Eye (tissue), 1 donor: ENCODE measurements around the gene UBXN6.

ENCODE experiments used
- DNase-seq: peaks from one replicate; pipeline ENCODE4 v3.0.0-alpha.2; 2015

Gene UBXN6, protein sequence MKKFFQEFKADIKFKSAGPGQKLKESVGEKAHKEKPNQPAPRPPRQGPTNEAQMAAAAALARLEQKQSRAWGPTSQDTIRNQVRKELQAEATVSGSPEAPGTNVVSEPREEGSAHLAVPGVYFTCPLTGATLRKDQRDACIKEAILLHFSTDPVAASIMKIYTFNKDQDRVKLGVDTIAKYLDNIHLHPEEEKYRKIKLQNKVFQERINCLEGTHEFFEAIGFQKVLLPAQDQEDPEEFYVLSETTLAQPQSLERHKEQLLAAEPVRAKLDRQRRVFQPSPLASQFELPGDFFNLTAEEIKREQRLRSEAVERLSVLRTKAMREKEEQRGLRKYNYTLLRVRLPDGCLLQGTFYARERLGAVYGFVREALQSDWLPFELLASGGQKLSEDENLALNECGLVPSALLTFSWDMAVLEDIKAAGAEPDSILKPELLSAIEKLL

DNA sequence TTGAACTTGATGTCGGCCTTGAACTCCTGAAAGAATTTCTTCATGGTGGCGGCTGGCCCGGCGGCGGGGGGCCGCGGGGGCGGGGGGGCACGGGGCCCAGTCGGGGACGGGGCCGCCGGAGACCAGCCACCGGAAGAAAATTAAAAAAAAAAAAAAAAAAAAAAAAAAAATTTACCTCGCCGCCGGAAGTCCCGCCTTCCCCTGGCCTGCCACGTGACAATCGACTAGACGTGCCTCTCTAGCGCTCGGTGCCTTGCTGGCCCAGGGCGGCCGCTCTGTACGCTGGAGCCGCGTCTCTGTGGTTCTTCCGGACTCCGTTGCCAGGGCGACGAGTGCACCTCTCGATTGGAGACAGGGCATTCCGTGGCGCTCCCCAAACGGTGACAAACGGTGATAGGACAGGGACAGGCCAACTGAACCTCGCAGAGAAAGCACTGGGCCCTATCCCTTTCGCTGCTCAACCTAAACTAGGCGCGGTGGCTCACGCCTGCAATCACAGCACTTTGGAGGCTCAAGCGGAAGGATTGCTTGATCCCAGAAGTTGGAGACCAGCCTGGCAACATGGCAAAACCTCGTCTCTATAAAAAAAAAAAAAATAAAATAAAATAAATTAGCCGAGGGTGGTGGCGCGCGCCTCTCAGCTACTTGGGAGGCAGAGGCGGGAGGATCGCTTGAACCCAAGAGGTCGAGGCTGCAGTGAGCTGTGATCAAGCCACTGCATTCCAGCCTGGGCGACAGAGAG lies at the start of gene UBXN6:
UBXN6 (minus strand) TSS at position 141 of the 742 bp plus-strand sequence; CDS start at position 44, 97 bp downstream.
- DNase-seq: peak; percentile 99

- no peak for DNase-seq
Measured at GRCh38 chr19:4507150-4507452, 49.5 kb upstream of the UBXN6 start.

DNA sequence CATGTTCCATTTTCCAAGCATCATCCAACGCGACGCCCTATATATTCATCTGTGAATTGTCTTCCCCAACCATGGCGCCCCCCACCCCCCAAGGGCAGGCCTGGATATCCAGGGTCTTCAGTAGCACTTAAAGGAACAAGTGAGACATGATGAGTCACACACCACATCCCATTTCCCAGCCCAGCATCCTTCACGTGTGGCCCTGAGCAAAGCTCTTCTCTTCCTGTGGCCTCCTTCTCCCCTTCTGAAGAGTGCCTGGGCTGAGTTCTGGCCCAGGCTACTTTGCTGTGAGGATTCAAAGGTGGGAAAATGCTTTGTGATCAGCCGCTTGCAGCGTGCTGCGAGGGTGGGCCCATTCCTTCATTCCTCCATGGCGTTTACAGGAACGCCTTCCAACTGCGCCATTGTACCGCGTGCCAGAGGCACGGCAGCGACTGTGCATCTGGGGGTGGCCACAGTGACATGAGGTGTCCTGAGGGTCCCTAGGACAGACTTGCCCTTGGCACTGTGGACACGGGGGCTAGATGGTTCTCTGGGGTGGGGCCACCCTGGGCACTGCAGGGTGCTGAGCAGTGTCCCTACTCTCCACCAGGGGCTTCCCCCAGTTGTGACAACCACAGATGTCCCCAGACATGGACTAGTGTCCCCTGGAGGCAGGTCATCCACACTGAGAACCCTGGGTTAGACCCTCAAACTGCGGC lies 49.0 kb upstream of the UBXN6 start:
- no peak for DNase-seq

DNA sequence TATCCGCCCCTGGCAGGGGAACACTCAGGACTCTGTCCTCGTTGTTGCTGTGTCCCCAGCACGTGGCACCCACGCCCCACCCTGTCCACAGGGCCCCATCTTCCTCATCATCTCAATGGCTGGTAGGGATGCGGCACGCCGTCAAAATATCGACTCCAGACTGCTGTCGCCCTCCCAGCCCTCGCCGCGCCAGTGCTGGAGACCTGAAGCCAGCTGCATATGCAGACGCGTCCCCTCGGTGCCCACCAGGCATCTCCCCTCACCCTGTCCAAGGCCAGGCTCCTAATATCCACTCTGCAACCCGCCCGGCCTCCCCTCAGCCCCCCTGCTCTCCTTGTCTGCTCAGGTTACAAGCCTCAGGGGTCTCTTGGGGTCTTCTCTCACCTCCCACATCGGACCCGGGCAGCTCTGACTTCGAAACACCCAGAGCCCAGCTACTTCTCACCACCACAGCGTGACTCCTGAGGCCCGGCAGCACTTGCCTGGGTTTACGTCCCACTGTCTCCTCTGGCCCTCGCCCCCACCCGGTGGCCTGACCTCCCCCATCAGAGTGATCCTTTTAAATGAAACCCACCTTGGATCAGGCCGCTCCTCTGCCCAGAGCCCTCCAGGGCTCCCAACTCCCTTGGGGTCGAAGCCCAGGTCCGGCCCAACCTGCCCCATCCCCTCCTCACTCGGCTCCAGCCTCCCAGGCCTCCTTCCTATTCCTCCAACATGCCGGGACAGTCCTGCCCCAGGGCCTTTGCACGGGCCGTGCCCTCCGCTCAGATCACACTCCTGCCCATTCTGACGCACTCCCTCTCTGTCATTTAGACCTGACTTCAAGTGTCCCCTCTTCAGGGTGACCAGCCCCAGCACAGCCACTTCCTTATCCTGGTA lies 48.2 kb upstream of the UBXN6 start:
- DNase-seq: no peak

- DNase-seq: no peak
Measured at GRCh38 chr19:4504891-4505569, 47.4 kb upstream of the UBXN6 start.

DNA sequence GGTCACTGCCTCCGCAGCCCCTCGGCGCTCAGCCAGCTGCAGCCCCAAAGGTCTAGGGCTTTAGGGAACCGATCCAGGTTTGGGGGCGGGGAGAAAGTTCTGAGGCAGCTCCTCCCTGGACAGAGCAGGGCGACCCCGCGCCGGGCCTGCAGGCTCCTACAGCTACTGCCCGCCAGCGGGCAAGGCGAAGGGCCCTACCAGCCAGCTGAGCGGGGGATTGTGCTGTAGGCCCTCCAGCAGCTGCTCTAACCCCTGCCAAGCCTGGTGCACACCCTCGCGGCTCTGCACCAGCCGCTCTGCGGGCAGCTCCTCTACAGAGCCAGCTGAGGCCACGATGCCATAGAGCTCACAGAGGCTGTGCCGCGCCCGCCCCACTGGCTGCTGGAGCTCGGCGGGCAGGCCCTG lies 46.7 kb upstream of the UBXN6 start:
- DNase-seq: peak; percentile 22

DNA sequence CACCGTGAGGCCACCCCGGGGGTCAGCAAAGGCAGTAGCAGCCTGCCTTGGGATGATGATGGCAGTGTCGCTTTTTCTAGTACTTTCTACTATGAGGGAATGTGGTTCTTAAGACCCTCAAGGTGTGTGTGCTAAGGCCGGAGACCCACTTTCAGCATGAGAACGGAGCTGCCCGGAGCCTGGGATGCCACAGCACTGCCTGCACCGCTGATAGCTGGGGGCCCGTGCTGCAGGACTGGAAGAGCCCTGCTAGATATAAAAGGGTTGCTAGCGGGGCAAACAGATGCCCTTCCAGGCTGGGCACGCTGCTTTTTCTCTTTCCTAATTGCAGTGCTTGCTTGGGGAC lies 46.2 kb upstream of the UBXN6 start:
- DNase-seq: no peak

DNA sequence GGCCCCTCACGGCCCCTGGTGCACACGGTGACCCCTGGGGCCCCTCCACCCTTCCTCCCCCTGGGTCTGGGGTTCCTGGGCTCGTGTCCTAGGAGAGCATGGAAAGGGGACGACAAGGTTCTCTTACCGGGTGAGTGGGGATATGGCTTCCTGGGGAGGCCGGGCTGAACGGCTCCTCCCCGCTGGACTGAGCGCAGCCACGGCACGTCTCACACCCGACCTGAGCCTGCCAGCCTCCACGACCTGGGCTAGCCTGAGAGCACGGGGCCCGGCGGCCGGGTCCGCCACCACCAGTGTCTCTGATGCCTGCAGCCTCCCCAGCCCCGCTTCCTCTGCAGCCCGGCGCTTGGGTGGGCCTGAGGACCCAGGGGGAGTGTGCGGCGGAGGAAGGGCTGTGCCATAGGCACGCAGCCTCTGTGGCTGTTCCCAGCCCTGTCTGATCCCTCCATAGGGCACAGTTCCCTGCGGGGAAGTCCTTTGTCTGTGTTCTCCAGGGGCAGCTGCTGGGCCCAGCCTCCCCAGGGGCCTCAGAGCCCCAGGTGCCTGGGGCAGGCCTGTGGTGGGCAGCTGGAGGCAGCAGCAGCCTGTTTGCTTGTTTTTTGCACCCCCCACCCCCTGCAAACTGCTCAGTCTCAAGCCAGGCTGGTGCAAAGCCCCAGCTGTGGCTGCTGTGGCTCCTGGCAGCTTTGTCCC lies 45.7 kb upstream of the UBXN6 start:
- DNase-seq: peak; percentile 61

GRCh38 chr19:4502282-4503131 lies 44.9 kb upstream of the UBXN6 start:
- no peak for DNase-seq

GRCh38 chr19:4501691-4502090 lies 44.1 kb upstream of the UBXN6 start:
- no peak for DNase-seq

DNA sequence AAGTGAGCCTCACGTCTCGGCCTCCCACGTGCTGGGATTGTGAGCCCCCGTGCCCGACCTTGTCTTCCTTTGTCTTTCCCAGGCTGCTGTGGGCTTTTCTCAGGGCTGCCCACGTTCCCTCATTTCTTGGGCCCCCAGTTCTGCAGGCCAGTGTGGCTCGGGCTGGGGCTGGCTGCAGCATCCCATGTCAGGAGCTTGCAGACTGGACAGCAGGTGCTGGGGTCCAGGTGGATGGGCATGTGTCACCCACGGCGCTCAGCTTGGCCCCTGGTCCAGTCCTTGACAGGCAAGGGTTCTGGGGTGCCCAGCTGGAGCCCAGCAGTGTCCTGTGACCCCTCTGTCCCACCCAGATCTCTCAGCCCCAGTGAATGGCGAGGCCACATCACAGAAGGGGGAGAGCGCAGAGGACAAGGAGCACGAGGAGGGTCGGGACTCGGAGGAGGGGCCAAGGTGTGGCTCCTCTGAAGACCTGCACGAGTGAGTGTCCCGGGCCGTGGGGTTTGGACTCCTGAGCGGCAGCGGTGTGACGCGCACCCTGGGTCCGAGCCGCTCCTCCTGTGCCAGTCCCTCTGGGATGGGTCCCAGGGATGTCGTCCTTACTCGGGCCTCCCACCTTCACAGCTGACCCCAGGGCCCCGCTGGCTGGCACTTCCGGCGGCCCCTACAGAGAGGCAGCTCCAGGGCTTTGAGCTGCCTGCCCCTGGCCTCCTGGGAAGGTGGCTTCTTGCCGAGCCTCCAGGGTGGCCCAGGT lies 43.4 kb upstream of the UBXN6 start:
- no peak for DNase-seq

GRCh38 chr19:4499855-4500254 lies 42.3 kb upstream of the UBXN6 start:
- DNase-seq: no peak

- no peak for DNase-seq
Measured at GRCh38 chr19:4499318-4499717, 41.7 kb upstream of the UBXN6 start.

DNA sequence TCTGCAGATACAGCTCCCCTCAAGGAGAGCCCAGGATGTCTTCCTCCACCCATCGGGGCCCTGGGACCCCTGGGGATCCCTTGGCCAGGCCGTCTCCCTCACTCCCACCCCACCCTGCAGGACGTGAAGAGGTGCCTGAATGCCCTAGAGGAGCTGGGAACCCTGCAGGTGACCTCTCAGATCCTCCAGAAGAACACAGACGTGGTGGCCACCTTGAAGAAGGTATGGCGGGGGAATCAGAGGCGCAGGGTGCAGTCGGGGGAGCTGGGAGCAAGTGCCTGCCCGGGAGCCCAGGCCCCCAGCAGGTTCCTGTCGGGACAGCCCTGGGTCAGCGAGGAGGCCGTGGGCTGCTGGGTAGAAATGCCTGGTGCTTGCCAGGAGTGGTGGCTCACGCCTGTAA lies 41.1 kb upstream of the UBXN6 start:
- no peak for DNase-seq

DNA sequence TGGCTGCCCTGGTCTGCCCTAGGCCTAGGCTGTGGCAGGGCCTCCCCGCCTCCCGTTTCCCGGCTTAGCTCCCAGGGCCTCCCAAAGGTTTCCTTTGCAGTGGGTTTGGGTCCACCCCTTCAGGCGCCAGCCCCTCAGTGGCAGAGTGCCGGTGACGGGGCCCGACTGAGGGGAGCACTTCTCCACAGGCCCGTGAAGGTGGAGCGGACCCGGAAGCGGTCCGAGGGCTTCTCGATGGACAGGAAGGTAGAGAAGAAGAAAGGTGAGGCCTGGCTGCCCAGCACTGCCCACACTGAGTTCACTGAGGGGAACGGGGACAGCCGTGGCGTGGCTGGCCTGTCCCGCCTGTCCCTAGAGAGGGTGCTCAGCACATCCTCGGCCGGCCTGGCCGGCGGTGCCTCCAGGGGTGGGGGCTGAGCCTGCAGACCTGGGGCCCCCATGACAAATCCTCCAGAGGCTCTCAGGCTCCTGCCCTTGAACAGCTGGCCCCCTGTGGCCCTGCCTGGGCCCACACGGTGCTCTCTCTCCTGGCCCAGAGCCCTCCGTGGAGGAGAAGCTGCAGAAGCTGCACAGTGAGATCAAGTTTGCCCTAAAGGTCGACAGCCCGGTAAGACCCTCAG lies 40.3 kb upstream of the UBXN6 start:
- no peak for DNase-seq

GRCh38 chr19:4496304-4496703 lies 38.7 kb upstream of the UBXN6 start:
- DNase-seq: no peak

- no peak for DNase-seq
Measured at GRCh38 chr19:4495471-4495870, 37.9 kb upstream of the UBXN6 start.

- DNase-seq: no peak
Measured at GRCh38 chr19:4494691-4495064, 37.1 kb upstream of the UBXN6 start.

- no peak for DNase-seq
Measured at GRCh38 chr19:4493929-4494690, 36.5 kb upstream of the UBXN6 start.
